GM19035 (cell line): ENCODE results near the gene RARB.

Experiments used
- ATAC-seq: cut with Tn5 transposase; IDR thresholded peaks from one replicate; pipeline ENCODE4 v1.9.1; 2021; ENCODE audit not compliant: unreplicated experiment

RARB gene

GRCh38 chr3:25427942-25428788, at the start of gene RARB:
Gene RARB, plus strand, starts transcription at chr3:25428263. Its CDS starts 469 bp downstream, at chr3:25428732.
- ATAC-seq = no peak

- ATAC-seq = no peak
Measured at GRCh38 chr3:25378786-25379311, 49.2 kb upstream of the RARB start.

GRCh38 chr3:25380222-25380739, 47.8 kb upstream of the RARB start:
- ATAC-seq = no peak

- ATAC-seq = no peak
Measured at GRCh38 chr3:25381083-25381482, 47.0 kb upstream of the RARB start.

- no peak for ATAC-seq
Measured at GRCh38 chr3:25384471-25384870, 43.6 kb upstream of the RARB start.

GRCh38 chr3:25385807-25386460, 42.1 kb upstream of the RARB start:
- no peak for ATAC-seq

GRCh38 chr3:25386686-25387255, 41.3 kb upstream of the RARB start:
- no peak for ATAC-seq

- no peak for ATAC-seq
Measured at GRCh38 chr3:25390605-25391004, 37.5 kb upstream of the RARB start.

GRCh38 chr3:25396251-25396650, 31.8 kb upstream of the RARB start:
- ATAC-seq = no peak

- ATAC-seq = no peak
Measured at GRCh38 chr3:25396686-25397085, 31.4 kb upstream of the RARB start.

GRCh38 chr3:25397150-25397549, 30.9 kb upstream of the RARB start:
- ATAC-seq = no peak

GRCh38 chr3:25400587-25400986, 27.5 kb upstream of the RARB start:
- ATAC-seq = no peak

- no peak for ATAC-seq
Measured at GRCh38 chr3:25403968-25404367, 24.1 kb upstream of the RARB start.

GRCh38 chr3:25404569-25404968, 23.5 kb upstream of the RARB start:
- no peak for ATAC-seq

- ATAC-seq = no peak
Measured at GRCh38 chr3:25405335-25405734, 22.7 kb upstream of the RARB start.

- no peak for ATAC-seq
Measured at GRCh38 chr3:25410703-25411102, 17.4 kb upstream of the RARB start.

- no peak for ATAC-seq
Measured at GRCh38 chr3:25412269-25412668, 15.8 kb upstream of the RARB start.

GRCh38 chr3:25416176-25416575, 11.9 kb upstream of the RARB start:
- ATAC-seq = no peak

GRCh38 chr3:25418596-25418995, 9.5 kb upstream of the RARB start:
- ATAC-seq = no peak

- ATAC-seq = no peak
Measured at GRCh38 chr3:25419251-25419650, 8.8 kb upstream of the RARB start.

- no peak for ATAC-seq
Measured at GRCh38 chr3:25420147-25420546, 7.9 kb upstream of the RARB start.

- no peak for ATAC-seq
Measured at GRCh38 chr3:25420885-25421284, 7.2 kb upstream of the RARB start.
